GM10266 (cell line): ENCODE data around the gene AGMAT.

ENCODE experiments used
- DNase-seq: peaks from one replicate; pipeline ENCODE4 v3.0.0; 2012; ENCODE audit errors: extremely low spot score
- CTCF ChIP-seq: IDR thresholded peaks from 2 replicates; pipeline ENCODE4 v1.5.1; 2012; ENCODE audit warnings: mild to moderate bottlenecking, low read depth; ENCODE audit not compliant: control insufficient read depth, insufficient read depth; ENCODE audit errors: missing control alignments

Gene AGMAT

DNA sequence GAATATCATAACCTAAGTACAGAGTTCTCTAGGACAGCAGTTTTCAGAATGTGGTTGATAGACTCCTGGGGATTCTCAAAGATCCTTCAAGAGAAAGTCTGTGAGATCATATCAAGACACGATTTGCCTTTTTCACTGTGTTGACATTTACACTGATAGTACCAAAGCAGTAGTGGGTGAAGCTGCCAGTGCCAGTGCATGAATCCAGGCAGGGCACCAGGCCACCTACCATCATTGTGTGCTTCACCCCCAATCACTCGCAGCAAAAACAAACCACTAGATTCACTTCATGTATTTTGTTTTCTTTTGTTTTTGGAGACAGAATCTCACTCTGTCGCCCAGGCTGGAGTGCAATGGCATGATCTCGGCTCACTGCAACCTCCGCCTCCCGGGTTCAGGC lies 34.3 kb downstream of the AGMAT start:
- DNase-seq: no peak
- no peak for TF ChIP-seq CTCF

- no peak for DNase-seq
- TF ChIP-seq CTCF: no peak
Observed at GRCh38 chr1:15546641-15547040, 38.2 kb downstream of the AGMAT start.

GRCh38 chr1:15543589-15544568 lies 41.0 kb downstream of the AGMAT start:
- TF ChIP-seq CTCF: no peak

GRCh38 chr1:15543251-15543588 lies 41.6 kb downstream of the AGMAT start:
- TF ChIP-seq CTCF: no peak
- DNase-seq: no peak

More at GRCh38 chr1:15543589-15544568, 41.0 kb downstream of the AGMAT start:
- DNase-seq: no peak

DNA sequence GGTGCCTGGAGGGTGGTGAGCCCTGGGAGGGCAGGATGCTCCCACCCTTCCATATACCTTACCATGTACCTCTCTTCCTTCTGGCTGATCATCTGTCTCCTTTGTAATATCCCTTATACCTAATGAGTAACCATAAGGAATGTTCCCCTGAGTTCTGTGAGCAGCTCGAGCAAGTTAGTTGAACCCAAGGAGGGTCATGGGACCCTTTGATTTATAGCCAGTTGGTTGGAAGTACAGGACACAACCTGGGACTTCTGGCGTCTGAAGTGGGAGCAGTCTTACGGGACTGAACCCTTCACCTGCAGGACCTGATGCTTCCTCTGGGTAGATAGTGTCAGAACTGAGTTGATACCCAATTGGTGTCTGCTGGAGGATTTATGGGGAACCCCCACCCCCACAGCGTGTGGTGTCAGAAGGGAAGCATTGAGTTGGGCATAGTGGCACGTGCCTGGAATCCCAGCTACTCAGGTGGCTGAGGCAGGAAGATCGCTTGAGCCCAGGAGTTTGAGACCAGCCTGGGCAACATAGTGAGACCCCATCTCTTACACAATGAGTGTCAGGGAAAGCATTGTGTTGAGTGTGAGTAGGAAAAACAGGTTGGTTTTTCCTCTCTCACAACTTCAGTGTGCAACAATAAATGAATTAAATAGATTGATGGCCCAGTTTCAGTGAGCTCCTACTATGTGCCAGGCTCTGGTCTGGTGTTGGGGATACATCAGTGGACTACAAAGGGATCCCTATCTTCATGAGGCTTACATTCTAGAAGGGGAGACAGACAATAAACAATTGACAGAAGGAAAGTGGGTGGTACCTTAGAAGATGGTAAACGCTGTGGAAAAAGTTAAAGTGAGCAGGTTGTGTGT lies 42.2 kb downstream of the AGMAT start:
- DNase-seq: no peak
- TF ChIP-seq CTCF: no peak

DNA sequence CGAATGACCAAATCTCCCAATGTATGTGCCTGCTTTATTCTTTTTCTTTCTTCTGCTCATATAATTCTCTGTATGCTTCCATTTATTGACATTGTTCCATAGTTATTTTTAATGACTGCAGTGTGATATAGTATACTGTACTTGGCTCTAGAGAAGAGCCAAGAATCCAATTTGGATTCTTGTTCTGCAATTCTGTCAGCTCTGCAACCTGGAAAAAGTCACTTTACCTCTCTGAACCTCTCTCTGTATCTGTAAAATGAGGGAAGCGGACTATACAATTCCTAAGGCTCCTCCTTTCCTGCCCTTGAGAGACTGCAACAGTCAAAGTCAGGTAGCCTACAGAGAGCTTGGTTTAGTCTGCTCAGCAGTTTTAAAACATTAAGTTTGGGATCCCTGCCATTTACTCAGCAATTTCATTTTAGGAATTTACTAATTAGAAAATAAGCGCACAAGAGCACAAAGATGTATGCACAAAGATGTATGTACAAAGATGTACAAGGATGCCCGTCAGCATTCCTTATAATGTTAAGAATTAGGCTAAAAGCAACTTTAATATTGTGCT lies 43.5 kb downstream of the AGMAT start:
- no peak for TF ChIP-seq CTCF
- DNase-seq: no peak
